Activated CD8-positive, alpha-beta T cell treated with anti-CD3 and anti-CD28 coated beads for 36 hours (primary cell): ENCODE measurements around the gene EPS8L2. TPM values are rescaled to one million over a fixed set of nuclear protein-coding genes. Genes with fewer than 3 reads are reported as not detected.

ENCODE experiments used
- ATAC-seq: fragments of 200-7000 bp; cut with Tn5 transposase; one replicate; pipeline ENCODE4 v1.10.0; 2021; ENCODE audit warnings: mild to moderate bottlenecking, moderate library complexity
- CTCF ChIA-PET: fragments of 350-600 bp; sonication (Branson Sonifier 250); formaldehyde crosslinking; loops from one replicate; lab custom pipeline; 2021; ENCODE audit warnings: antibody characterized with exemption; lab: Charles Lee
- POLR2A ChIA-PET: fragments of 350-600 bp; sonication (Branson Sonifier 250); formaldehyde crosslinking; loops from one replicate; lab custom pipeline; 2021; ENCODE audit warnings: antibody characterized with exemption; lab: Charles Lee
- DNase-seq: peaks from one replicate; pipeline ENCODE4 v3.0.0-alpha.2; 2020
- H3K27ac Mint-ChIP-seq: one replicate; pipeline ENCODE4 v1.8.0; 2021; ENCODE audit warnings: mild to moderate bottlenecking, mixed read lengths
- H3K27me3 Mint-ChIP-seq: one replicate; pipeline ENCODE4 v1.8.0; 2021; ENCODE audit warnings: mixed read lengths
- H3K36me3 Mint-ChIP-seq: one replicate; pipeline ENCODE4 v1.8.0; 2021; ENCODE audit warnings: low read depth, mixed read lengths
- H3K4me1 Mint-ChIP-seq: one replicate; pipeline ENCODE4 v1.8.0; 2021; ENCODE audit warnings: low read depth, mixed read lengths
- H3K4me3 Mint-ChIP-seq: one replicate; pipeline ENCODE4 v1.8.0; 2021; ENCODE audit warnings: mild to moderate bottlenecking, moderate library complexity, mixed read lengths
- H3K9me3 Mint-ChIP-seq: one replicate; pipeline ENCODE4 v1.8.0; 2021; ENCODE audit warnings: mixed read lengths
- CTCF ChIP-seq: fragments of 200-600 bp; IDR thresholded peaks from one replicate; pipeline ENCODE4 v1.8.0; 2022; ENCODE audit warnings: antibody characterized with exemption, mild to moderate bottlenecking
- intact Hi-C: fragments of 100-400 bp; cut with micrococcal nuclease; formaldehyde crosslinking; loops from one replicate; pipeline ENCODE4 v1.10.0; 2022
- total RNA-seq, 2 experiments: library from RNA; stranded (reverse); gene quantifications; one replicate each; pipeline ENCODE4 v1.2.3, GENCODE V29; 2021

Gene EPS8L2
- total RNA-seq, 2 experiments from 2014 or later, result 15.0 to 16.7 TPM

DNA sequence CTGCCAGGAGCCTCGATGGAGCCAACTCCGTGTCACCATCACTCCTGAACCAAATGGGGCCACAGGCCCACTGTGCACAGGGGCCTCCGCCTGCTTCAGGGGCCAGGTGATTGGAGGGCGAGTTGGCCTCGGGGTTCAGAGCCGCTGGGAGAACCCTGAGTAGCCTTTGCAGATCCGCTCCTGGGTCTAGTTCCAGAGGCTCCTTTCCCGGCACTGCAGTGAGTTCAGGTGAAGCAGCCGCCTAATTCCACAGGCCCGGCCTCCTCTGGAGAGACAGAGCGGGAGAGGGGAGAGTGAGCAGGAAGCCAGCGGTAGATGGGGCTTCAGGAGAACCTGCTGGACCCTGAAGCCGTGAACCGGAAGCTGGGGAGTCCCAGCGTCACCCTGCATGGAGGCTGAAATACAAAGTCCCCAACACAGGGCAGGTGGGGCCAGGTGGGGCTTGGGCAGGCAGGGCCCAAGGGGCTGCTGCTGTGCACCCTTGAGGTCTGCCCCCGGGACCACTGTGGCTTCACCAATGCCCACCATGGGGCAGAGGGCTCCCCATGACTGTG lies 46.4 kb upstream of the EPS8L2 start:
- Mint-ChIP-seq H3K4me3 (no peak overlapping the region), H3K36me3 (peaks cover 7% of the 10 kb centered on the region), H3K27ac (no peak overlapping the region), H3K9me3 (no peaks in the 10 kb centered on the region), H3K4me1 (no peaks in the 10 kb centered on the region), H3K27me3 (no peaks in the 10 kb centered on the region)
- ATAC-seq, result no peak
- TF ChIP-seq CTCF, result no peak
- POLR2A ChIA-PET, result interaction anchor here (0.6 kb wide), 1 partner anchor 129 kb away, joined by 3 read pairs; no protein-coding TSS in a partner anchor
- DNase-seq, result no peak
- intact Hi-C loops, result no loop called here
- CTCF ChIA-PET, result interaction anchor here (1.6 kb wide), 1 partner anchor 64 kb away, joined by 7 read pairs; no protein-coding TSS in a partner anchor

DNA sequence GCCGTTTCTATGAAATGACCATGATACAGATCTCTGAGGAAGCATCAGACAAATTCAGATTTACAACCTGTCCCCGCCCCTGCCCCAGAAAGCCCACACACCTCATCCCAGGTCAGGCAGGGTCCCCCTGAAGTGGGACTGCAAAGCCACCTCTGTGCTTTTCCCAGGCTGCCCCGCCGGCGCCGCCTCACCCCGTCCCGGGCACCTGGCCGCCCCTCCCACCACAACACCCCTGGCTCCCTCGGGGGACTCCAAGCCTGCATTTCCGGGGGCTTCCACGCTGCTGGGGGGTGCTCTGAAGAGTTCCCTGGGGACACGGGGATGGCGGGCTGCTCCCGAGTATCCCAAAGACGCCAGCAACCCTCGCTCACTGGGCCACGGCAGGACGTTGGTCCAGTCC lies 45.8 kb upstream of the EPS8L2 start:
- H3K36me3 Mint-ChIP-seq, result peaks cover 5% of the 10 kb centered on the region
- DNase-seq, result no peak
- intact Hi-C loops, result no loop called here
- H3K4me3 Mint-ChIP-seq, result no peak overlapping the region
- no peak overlapping the region for H3K27ac Mint-ChIP-seq
- ChIA-PET CTCF (interaction anchor here (0.7 to 1.6 kb wide), 3 partner anchors 62 to 106 kb away, joined by 3 to 7 read pairs (median 4); no protein-coding TSS in a partner anchor), POLR2A (interaction anchor here (1.2 kb wide), 1 partner anchor 36 kb away, joined by 5 read pairs; the partner anchor contains the start of gene TMEM80)
- H3K4me1 Mint-ChIP-seq, result no peaks in the 10 kb centered on the region
- ATAC-seq, result no peak
- no peaks in the 10 kb centered on the region for H3K9me3 Mint-ChIP-seq
- no peaks in the 10 kb centered on the region for H3K27me3 Mint-ChIP-seq
- no peak for TF ChIP-seq CTCF

DNA sequence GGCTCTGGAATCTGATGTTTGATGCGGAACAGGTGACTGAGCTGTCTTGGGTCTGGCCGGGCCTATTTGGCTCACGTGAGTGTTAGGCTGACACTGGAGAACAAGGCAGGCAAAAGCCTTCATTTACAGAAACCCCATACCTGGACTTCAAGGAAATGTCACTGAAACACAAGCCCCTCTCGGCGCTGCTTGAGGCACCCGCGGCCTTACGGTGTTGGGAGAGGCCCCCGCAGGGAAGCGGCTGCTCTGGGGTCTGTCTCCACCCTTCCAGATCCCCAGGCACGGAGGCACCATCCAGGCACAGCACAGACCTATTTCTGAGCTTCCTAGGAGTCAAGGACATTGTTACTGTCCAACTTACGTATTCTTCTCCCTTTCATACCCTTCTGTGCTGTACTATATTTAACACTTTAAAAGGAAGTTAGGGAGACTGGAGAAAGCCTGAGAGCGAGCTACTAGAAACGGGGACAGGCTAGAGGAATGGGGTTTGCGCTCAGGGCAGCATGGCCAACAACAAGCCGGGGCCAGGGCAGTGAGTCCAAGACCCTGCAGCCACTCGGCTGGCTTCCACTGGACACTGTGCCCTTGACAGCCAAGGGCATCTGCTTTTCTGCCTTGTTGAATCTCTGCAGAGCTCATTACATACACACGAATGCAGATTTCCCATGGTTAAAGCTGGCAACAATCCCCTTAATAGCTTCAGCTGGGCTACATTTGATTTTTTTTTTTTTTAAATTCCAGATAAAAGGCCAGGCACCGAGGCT lies 45.2 kb upstream of the EPS8L2 start:
- Mint-ChIP-seq H3K27ac (no peak overlapping the region), H3K4me3 (no peak overlapping the region), H3K9me3 (no peaks in the 10 kb centered on the region), H3K36me3 (peaks cover 5% of the 10 kb centered on the region), H3K27me3 (no peaks in the 10 kb centered on the region), H3K4me1 (no peaks in the 10 kb centered on the region)
- DNase-seq (no peak), ATAC-seq (no peak)
- intact Hi-C loops, result no loop called here
- TF ChIP-seq CTCF, result no peak
- POLR2A ChIA-PET, result interaction anchor here (1.2 kb wide), 1 partner anchor 35 kb away, joined by 5 read pairs; the partner anchor contains the start of gene TMEM80
- CTCF ChIA-PET, result interaction anchor here (0.7 to 1.6 kb wide), 5 partner anchors 10 to 106 kb away, joined by 3 to 7 read pairs (median 3); no protein-coding TSS in a partner anchor

DNA sequence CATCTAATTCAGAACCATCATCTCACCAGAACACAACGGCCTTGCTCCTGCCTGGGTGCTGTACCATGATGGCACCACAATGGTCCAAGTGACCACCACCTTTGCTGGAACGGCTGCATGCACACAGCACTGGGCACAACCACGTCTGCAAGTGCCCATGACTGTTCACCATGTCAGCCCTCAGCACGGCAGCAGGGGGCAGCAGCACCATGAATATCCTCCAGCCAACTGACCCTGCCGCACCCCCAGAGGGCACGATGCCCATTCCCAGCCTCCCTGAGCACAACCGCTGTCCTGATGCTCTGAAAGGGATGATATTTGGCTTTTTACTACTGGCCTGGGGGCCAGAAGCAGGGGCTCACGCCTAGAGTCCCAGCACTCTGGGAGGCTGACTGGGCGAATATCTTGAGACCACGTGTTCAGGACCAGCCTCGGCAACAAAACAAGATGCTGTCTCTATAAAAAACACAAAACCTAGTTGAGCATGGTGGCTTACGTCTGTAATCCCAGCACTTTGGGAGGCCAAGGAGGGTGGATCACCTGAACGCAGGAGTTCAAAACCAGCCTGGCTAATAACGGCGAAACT lies 43.2 kb upstream of the EPS8L2 start:
- ChIA-PET POLR2A (no interaction called here), CTCF (interaction anchor here (0.6 to 1.4 kb wide), 10 partner anchors 11 to 86 kb away, joined by 3 to 6 read pairs (median 4); partner anchors contain the start of gene TMEM80)
- DNase-seq, result peak; percentile 70
- intact Hi-C loops, result loop anchor here (2.0 kb wide), 1 partner anchor 60 kb away; no protein-coding TSS in a partner anchor
- peak; percentile 80 for ATAC-seq
- no peak overlapping the region for H3K27ac Mint-ChIP-seq
- no peak overlapping the region for H3K4me3 Mint-ChIP-seq
- H3K36me3 Mint-ChIP-seq, result peaks cover 8% of the 10 kb centered on the region
- H3K9me3 Mint-ChIP-seq, result no peaks in the 10 kb centered on the region
- H3K4me1 Mint-ChIP-seq, result no peaks in the 10 kb centered on the region
- peak; percentile 83 for TF ChIP-seq CTCF
- no peaks in the 10 kb centered on the region for H3K27me3 Mint-ChIP-seq
